Right lobe of liver (tissue), 4 donors: Measurements from ENCODE around the gene SPRR2A.

Experiments
- CTCF ChIP-seq, 4 donors: fragments of 200-600 bp in 3 of 4; fragments of 450-650 bp in 1 of 4; IDR thresholded peaks; one replicate each; pipeline versions ENCODE4 v1.5.1 to v1.8.0; 2016 to 2022; ENCODE audit warnings: antibody characterized with exemption in 4 of 4, mild to moderate bottlenecking in 2 of 4
- POLR2A ChIP-seq: fragments of 450-650 bp; IDR thresholded peaks from one replicate; pipeline ENCODE4 v1.6.1; 2017; ENCODE audit warnings: antibody characterized with exemption, mild to moderate bottlenecking
- donor health status: DM: no; HTN: no; CAD: no.
- donor health status: DM: no; HTN: no; CAD: no.
- donor health status: DM: no; HTN: yes; CAD: no.

DNA sequence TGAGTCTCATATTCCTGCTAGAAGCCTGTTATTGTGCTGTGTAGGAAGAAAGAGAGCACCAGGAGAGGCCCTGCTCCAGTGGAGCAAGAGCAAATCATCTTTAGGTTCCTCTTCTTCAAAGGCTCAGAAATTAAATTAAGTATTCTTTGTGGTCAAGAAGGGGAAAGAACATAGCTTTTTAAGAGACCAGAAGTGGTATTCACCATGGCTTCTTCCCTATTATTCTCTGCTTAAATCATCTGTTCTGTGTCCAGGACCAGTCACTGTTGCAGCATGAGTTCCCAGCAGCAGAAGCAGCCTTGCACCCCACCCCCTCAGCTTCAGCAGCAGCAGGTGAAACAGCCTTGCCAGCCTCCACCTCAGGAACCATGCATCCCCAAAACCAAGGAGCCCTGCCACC, 25.2 kb downstream of the SPRR2A start:
- TF ChIP-seq CTCF (IDR thresholded peaks at IDR 0.05) = no peak
- no peak for TF ChIP-seq POLR2A
